NT2/D1 (cell line): ENCODE measurements around the gene MAPK7.
A peak's percentile ranks its signal among the peaks of the same experiment; 100 is the strongest.

Source experiments
- DNase-seq: peaks from one replicate; pipeline ENCODE4 v3.0.0-alpha.2; 2011; ENCODE audit warnings: low read depth, low spot score
- H3K27me3 ChIP-seq: 2 replicates; pipeline ENCODE4 v1.6.0; 2011; ENCODE audit warnings: mild to moderate bottlenecking; ENCODE audit not compliant: insufficient read length, insufficient read depth
- H3K36me3 ChIP-seq: 2 replicates; pipeline ENCODE4 v1.6.1; 2011; ENCODE audit warnings: mild to moderate bottlenecking, low read length, mixed read lengths; ENCODE audit not compliant: insufficient read depth, insufficient read length
- H3K4me1 ChIP-seq: 2 replicates; pipeline ENCODE4 v1.5.1; 2011; ENCODE audit not compliant: insufficient read depth, insufficient read length
- H3K4me3 ChIP-seq: 2 replicates; pipeline ENCODE4 v1.5.1; 2011; ENCODE audit warnings: low read depth; ENCODE audit not compliant: insufficient read length
- H3K9ac ChIP-seq: 2 replicates; pipeline ENCODE4 v1.6.0; 2011; ENCODE audit warnings: low read depth; ENCODE audit not compliant: insufficient read length
- H3K9me3 ChIP-seq: 2 replicates; pipeline ENCODE4 v1.5.1; 2011; ENCODE audit warnings: mild to moderate bottlenecking, low read length; ENCODE audit not compliant: insufficient read depth
- SUZ12 ChIP-seq: IDR thresholded peaks from 2 replicates; pipeline ENCODE4 v1.6.1; 2011; ENCODE audit not compliant: insufficient read length, insufficient read depth; ENCODE audit errors: extremely low read depth
- YY1 ChIP-seq: IDR thresholded peaks from 2 replicates; pipeline ENCODE4 v1.6.1; 2011; ENCODE audit not compliant: insufficient read length, insufficient read depth
- ZNF274 ChIP-seq: IDR thresholded peaks from 2 replicates; pipeline ENCODE4 v1.6.1; 2011; ENCODE audit warnings: mild to moderate bottlenecking, low read depth, low read length

The MAPK7 gene

DNA sequence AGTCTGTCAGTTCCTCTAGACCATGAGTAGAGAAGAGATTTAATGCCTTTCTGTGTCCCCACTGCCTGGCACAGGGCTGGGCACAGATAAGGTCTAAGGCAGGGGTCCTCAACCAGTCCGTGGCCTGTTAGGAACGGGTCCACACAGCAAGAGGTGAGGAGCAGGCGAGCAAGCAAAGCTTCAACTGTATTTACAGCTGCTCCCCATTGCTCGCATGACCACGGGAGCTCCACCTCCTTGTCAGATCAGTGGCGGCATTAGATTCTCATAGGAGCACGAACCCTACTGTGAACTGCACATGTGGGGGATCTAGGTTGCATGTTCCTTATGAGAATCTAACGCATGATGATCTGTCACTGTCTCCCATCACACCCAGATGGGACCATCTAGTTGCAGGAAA lies 17.5 kb upstream of the MAPK7 start:
- Histone ChIP-seq H3K36me3 (peaks cover 35% of the 10 kb centered on the region), H3K27me3 (no peaks in the 10 kb centered on the region), H3K9ac (no peak overlapping the region), H3K4me3 (no peak overlapping the region), H3K4me1 (peaks cover 8% of the 10 kb centered on the region), H3K9me3 (no peaks in the 10 kb centered on the region)
- no peak for TF ChIP-seq SUZ12
- TF ChIP-seq YY1, result no peak
- TF ChIP-seq ZNF274, result no peak
- DNase-seq, result no peak

- Histone ChIP-seq H3K27me3 (no peaks in the 10 kb centered on the region), H3K9ac (peak overlapping the region; percentile 28), H3K4me1 (peaks cover 8% of the 10 kb centered on the region), H3K36me3 (peaks cover 35% of the 10 kb centered on the region), H3K9me3 (no peaks in the 10 kb centered on the region), H3K4me3 (peak overlapping the region; percentile 67)
- DNase-seq, result no peak
- TF ChIP-seq ZNF274 (no peak), YY1 (no peak)
These were observed 17.0 kb upstream of the MAPK7 start for GRCh38 chr17:19361326-19361725.

DNA sequence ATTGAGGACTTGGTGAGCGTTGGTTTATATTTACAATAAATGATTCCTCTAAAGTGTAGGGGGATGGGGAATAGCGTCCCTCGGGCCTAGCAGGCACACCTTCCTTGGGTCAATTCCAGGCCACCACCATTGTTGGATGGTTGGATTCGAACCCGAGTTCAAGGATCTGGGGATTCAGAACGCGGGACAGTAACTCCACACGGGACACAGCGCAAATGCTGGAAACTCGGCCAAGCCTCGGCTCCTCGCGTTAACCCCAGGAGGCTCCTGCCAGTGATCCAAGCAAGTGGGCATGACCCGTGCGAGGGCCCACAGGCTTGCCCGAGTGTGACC lies 16.4 kb upstream of the MAPK7 start:
- no peak for TF ChIP-seq YY1
- TF ChIP-seq ZNF274, result no peak
- no peak for TF ChIP-seq SUZ12
- no peak for DNase-seq
- peaks cover 8% of the 10 kb centered on the region for H3K4me1 ChIP-seq
- H3K9me3 ChIP-seq, result no peaks in the 10 kb centered on the region
- H3K27me3 ChIP-seq, result no peaks in the 10 kb centered on the region
- peak overlapping the region; percentile 67 for H3K4me3 ChIP-seq
- H3K36me3 ChIP-seq, result peaks cover 30% of the 10 kb centered on the region
- H3K9ac ChIP-seq, result peak overlapping the region; percentile 78

DNA sequence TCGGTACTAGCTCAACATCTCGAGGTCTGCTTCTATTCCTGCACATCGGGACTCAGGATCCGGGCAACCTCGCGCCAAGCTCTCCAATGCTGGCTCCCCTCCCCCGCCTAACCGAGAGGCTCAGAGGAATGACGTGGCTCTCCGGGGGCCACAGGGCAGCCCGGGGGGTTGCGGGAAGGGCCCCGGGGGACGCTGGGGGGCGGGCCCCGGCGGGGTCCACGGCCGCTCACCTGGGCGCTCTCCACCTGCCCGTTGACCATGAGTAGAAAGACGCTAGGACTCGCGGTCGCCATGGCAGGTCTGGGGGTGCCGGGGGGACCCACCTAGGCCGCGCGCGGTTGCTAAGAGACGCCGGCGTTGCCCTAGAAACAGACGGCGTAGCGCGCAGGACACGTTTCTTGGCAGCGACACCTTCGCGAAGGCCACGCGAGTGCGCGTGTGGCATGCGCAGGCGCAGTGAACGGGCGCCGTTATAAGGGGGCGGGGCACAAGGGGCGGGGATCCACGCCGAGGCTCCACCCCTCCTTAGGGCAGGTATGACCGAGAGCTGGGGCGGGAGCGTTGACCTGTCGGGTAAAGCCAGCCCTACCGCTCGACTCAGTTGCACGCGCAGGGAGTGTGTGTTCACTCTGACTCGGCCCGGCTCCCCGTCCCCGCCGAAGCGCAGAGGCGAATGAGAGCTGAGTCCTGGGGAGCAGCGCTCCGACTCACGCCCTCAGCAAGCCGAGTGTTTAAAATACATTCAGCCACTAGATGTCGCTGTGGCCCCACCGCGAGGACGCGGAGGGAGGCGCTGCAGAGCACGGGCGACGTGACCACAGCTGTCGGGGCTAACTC lies 15.8 kb upstream of the MAPK7 start, which contains the start of gene B9D1:
Gene B9D1, minus strand, starts transcription at position 447 of the 837 bp plus-strand sequence. Its CDS starts 154 bp downstream, at position 293.
- no peaks in the 10 kb centered on the region for H3K9me3 ChIP-seq
- H3K4me1 ChIP-seq, result peaks cover 8% of the 10 kb centered on the region
- peak within 1 kb of the TSS; percentile 67 for H3K4me3 ChIP-seq
- peak; percentile 61 for DNase-seq
- peaks cover 24% of the 10 kb centered on the region for H3K36me3 ChIP-seq
- no peak for TF ChIP-seq SUZ12
- no peak for TF ChIP-seq YY1
- TF ChIP-seq ZNF274, result no peak
- peak within 1 kb of the TSS; percentile 78 for H3K9ac ChIP-seq
- no peaks in the 10 kb centered on the region for H3K27me3 ChIP-seq

DNA sequence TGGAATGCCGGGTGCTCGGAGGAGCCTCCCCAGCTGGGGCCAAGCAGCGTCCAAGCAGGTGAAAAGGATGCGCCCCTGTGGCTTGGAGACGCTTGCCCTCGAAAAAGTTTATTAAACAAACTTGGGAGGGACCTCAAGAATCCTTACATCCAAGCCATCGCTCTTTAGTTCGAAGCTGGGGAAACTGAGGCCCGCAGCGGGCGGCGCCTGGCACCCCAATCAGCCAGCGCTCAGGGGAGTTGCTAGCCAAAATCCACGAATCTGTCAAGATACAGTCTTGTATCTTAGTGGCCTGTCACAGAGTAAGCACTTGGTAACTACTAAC lies 15.2 kb upstream of the MAPK7 start:
- Histone ChIP-seq H3K27me3 (no peaks in the 10 kb centered on the region), H3K4me3 (peak overlapping the region; percentile 67), H3K36me3 (peaks cover 18% of the 10 kb centered on the region), H3K4me1 (peaks cover 8% of the 10 kb centered on the region), H3K9ac (peak overlapping the region; percentile 78), H3K9me3 (no peaks in the 10 kb centered on the region)
- TF ChIP-seq YY1 (no peak), SUZ12 (no peak), ZNF274 (no peak)
- DNase-seq, result no peak

DNA sequence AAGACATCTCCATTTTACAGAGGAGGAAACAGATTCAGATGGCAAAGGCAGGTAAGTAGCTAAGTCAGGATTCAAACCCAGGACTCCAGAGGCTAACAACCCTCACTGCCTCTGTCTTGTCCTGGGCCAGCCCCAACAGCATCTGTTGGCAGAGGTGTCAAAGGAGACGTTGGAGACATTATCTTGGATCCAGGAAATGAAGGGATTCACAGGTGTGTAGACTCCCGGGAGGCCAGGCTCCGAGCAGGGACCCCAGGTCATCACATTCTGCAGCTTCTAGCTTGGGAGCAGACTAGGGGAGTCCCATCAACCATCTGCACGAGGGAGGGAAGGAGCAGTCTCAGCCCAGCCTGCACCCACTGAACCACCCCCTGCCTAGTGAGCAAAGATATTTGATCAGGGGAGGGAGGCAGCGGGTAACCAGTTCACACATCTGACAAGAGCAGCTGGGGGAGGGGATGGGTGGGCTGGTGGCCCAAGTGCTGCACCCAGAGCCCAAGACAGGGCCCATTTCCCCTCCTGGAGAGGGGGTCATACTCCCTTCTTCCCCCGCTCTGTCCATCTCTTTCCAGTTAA lies 14.8 kb upstream of the MAPK7 start:
- Histone ChIP-seq H3K9me3 (no peaks in the 10 kb centered on the region), H3K4me1 (peaks cover 8% of the 10 kb centered on the region), H3K4me3 (no peak overlapping the region), H3K36me3 (peaks cover 16% of the 10 kb centered on the region), H3K27me3 (no peaks in the 10 kb centered on the region), H3K9ac (no peak overlapping the region)
- no peak for DNase-seq
- TF ChIP-seq SUZ12, result no peak
- no peak for TF ChIP-seq YY1
- TF ChIP-seq ZNF274, result no peak

DNA sequence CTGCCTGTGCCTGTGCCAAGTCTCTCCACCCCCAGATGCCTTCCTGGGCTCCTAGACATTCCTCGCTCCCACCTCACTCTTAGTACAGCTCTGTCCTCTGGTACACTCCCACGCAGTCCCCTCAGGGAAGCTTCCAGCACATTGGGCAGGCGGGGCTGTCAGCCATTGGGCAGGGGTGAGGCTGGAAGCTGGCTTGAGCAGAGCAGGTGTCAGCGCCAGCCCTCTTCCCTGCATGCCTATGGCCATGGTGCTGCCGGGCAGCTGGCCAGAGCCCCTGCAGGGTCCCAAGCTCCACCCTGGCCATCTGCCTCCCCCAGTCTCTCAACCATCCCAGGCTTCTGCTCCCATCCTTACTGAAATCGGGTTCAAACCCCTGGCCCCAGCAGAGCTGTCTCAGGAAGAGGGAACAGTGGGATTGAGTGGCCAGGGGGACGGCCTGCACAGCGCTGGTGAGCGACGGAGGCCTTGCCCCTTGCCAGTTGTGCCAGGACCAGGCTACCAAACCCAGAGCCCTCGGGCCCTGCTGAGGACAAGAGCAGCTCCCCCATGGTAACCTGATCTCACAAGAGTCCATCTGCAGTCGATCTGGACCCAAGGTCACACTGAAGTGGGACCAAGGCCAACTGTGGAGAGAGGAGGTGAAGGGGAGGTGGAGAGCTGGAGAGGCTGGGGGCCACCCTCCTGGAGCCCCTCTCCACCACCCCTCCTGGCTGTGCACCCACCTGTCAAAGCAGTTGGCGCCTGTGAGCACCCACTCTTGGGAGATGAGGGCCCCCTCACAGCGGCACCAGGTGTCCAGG lies 13.4 kb upstream of the MAPK7 start:
- H3K4me1 ChIP-seq, result peaks cover 8% of the 10 kb centered on the region
- DNase-seq, result no peak
- H3K9ac ChIP-seq, result no peak overlapping the region
- H3K36me3 ChIP-seq, result peaks cover 3% of the 10 kb centered on the region
- H3K9me3 ChIP-seq, result no peaks in the 10 kb centered on the region
- TF ChIP-seq SUZ12 (no peak), YY1 (no peak), ZNF274 (no peak)
- H3K4me3 ChIP-seq, result no peak overlapping the region
- H3K27me3 ChIP-seq, result no peaks in the 10 kb centered on the region
